ENCODE measurements around the gene KANSL1.

DNA sequence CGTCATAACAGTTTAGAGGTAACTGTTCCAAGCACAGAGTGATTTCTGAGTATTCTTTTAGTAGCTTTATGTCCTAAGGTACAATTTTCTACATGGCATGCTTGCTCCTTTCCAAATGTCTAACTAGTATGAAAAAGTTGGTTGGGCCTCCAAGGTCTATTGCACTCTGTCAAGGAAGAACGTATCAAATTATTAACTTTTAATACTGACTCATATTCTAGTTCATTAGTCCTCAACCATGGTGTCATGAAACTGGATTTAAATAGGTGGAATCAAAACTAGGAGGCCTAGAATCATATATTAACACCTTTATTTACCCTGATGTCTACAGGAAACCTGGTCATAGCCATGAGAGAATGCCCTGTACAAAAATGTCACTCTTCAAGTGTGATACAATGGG is 132.8 kb downstream of the KANSL1 start:
- TF ChIP-seq POLR2A (IDR thresholded peaks at IDR 0.05; ENCODE audit: low read depth, low read length) = no peak
- TF ChIP-seq, protein P1, sequence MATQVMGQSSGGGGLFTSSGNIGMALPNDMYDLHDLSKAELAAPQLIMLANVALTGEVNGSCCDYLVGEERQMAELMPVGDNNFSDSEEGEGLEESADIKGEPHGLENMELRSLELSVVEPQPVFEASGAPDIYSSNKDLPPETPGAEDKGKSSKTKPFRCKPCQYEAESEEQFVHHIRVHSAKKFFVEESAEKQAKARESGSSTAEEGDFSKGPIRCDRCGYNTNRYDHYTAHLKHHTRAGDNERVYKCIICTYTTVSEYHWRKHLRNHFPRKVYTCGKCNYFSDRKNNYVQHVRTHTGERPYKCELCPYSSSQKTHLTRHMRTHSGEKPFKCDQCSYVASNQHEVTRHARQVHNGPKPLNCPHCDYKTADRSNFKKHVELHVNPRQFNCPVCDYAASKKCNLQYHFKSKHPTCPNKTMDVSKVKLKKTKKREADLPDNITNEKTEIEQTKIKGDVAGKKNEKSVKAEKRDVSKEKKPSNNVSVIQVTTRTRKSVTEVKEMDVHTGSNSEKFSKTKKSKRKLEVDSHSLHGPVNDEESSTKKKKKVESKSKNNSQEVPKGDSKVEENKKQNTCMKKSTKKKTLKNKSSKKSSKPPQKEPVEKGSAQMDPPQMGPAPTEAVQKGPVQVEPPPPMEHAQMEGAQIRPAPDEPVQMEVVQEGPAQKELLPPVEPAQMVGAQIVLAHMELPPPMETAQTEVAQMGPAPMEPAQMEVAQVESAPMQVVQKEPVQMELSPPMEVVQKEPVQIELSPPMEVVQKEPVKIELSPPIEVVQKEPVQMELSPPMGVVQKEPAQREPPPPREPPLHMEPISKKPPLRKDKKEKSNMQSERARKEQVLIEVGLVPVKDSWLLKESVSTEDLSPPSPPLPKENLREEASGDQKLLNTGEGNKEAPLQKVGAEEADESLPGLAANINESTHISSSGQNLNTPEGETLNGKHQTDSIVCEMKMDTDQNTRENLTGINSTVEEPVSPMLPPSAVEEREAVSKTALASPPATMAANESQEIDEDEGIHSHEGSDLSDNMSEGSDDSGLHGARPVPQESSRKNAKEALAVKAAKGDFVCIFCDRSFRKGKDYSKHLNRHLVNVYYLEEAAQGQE (IDR thresholded peaks at IDR 0.05; ENCODE audit: low read depth, low read length) = no peak
- no peak for TF ChIP-seq MEF2B (IDR thresholded peaks at IDR 0.05; ENCODE audit: partially characterized antibody, poor library complexity, severe bottlenecking)
- TF ChIP-seq, protein P2, sequence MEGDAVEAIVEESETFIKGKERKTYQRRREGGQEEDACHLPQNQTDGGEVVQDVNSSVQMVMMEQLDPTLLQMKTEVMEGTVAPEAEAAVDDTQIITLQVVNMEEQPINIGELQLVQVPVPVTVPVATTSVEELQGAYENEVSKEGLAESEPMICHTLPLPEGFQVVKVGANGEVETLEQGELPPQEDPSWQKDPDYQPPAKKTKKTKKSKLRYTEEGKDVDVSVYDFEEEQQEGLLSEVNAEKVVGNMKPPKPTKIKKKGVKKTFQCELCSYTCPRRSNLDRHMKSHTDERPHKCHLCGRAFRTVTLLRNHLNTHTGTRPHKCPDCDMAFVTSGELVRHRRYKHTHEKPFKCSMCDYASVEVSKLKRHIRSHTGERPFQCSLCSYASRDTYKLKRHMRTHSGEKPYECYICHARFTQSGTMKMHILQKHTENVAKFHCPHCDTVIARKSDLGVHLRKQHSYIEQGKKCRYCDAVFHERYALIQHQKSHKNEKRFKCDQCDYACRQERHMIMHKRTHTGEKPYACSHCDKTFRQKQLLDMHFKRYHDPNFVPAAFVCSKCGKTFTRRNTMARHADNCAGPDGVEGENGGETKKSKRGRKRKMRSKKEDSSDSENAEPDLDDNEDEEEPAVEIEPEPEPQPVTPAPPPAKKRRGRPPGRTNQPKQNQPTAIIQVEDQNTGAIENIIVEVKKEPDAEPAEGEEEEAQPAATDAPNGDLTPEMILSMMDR (IDR thresholded peaks at IDR 0.05 in 2 of 3, conservative IDR thresholded peaks at IDR 0.05 in 1 of 3; ENCODE audit: control insufficient read depth in 2 of 3, extremely low read depth in 1 of 3, insufficient read depth in 1 of 3, low read depth in 3 of 3, low read length in 3 of 3) = no peak
- TF ChIP-seq YY1 (IDR thresholded peaks at IDR 0.05; ENCODE audit: low read depth, low read length) = no peak
- TF ChIP-seq, protein P3, sequence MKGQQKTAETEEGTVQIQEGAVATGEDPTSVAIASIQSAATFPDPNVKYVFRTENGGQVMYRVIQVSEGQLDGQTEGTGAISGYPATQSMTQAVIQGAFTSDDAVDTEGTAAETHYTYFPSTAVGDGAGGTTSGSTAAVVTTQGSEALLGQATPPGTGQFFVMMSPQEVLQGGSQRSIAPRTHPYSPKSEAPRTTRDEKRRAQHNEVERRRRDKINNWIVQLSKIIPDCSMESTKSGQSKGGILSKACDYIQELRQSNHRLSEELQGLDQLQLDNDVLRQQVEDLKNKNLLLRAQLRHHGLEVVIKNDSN (IDR thresholded peaks at IDR 0.05; ENCODE audit: borderline replicate concordance, extremely low read length, insufficient read depth, low read depth, low read length) = no peak
